HUDEP-2 (cell line): ENCODE data around the gene SREBF1.
A peak's percentile ranks its signal among the peaks of the same experiment; 100 is the strongest.

Experiments used
- DNase-seq, 76 experiments: peaks; one replicate each; lab custom pipeline; 2025; ENCODE audit not compliant: unreplicated experiment in 76 of 76; lab: John Stamatoyannopoulos, UW

SREBF1 gene

GRCh38 chr17:17842111-17842876 lies 5.5 kb upstream of the SREBF1 start:
- no peak for DNase-seq

GRCh38 chr17:17841601-17842025 lies 4.8 kb upstream of the SREBF1 start:
- DNase-seq, result peak in 3 of 76 experiments; percentile 13 to 43 (median 17)

GRCh38 chr17:17840751-17841591 lies 4.2 kb upstream of the SREBF1 start:
- peak in 21 of 76 experiments; percentile 5 to 46 (median 31) for DNase-seq

GRCh38 chr17:17839791-17840707 lies 3.3 kb upstream of the SREBF1 start:
- DNase-seq, result peak in 72 of 76 experiments; percentile 23 to 90 (median 77)

- DNase-seq, result peak in 47 of 76 experiments; percentile 18 to 72 (median 46)
Measured at GRCh38 chr17:17837966-17838962, 1.5 kb upstream of the SREBF1 start.

- DNase-seq, result peak in 1 of 76 experiments; percentile 30
Measured at GRCh38 chr17:17837380-17837821, 615 bp upstream of the SREBF1 start.

GRCh38 chr17:17836250-17836817 lies 452 bp downstream of the SREBF1 start:
- peak in 74 of 76 experiments; percentile 27 to 97 (median 93) for DNase-seq

- DNase-seq, result no peak
Measured at GRCh38 chr17:17835415-17836249, 1.2 kb downstream of the SREBF1 start.

GRCh38 chr17:17834974-17835373 lies 1.8 kb downstream of the SREBF1 start:
- DNase-seq, result no peak

- no peak for DNase-seq
Measured at GRCh38 chr17:17833658-17834357, 3.0 kb downstream of the SREBF1 start.

GRCh38 chr17:17832032-17832363 lies 4.8 kb downstream of the SREBF1 start:
- DNase-seq, result no peak

- DNase-seq, result peak in 14 of 76 experiments; percentile 19 to 43 (median 30)
Measured at GRCh38 chr17:17831208-17832031, 5.4 kb downstream of the SREBF1 start.

- no peak for DNase-seq
Measured at GRCh38 chr17:17830740-17831207, 6.0 kb downstream of the SREBF1 start.

GRCh38 chr17:17830269-17830567 lies 6.6 kb downstream of the SREBF1 start:
- DNase-seq, result no peak

GRCh38 chr17:17827826-17828621 lies 8.8 kb downstream of the SREBF1 start:
- no peak for DNase-seq
